ENCODE measurements around the gene C14orf119.
A peak's percentile ranks its signal among the peaks of the same experiment; 100 is the strongest.

Gene C14orf119

DNA sequence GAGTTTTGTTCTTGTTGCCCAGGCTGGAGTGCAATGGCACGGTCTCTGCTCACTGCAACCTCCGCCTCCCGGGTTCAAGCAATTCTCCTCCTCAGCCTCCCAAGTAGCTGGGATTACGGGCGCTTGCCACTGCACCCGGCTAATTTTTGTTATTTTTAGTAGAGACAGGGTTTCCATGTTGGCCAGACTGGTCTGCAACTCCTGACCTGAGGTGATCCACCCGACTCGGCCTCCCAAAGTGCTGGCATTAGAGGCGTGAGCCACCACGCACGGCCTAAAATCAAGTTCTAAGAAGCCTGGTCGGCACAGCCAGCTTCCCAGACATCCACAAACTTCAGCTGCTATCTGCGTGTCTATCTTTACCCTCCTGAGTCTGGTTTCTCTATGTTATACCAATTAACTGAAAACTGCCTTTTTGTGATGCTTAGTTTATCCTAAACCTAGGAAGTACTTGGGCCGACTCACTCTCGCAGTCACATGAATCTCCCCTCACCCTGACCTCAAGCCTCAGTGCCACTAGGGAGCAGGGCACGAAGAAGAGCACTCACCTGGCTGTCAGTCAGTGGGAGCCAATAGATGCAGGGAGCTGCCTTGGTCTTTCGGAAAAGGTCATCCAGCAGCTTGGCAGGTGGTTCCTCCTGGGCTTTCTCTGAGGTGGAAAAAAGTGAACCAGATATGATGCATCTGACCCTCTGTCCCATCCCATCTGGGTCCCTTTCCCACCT lies 34.6 kb upstream of the C14orf119 start:
- DNase-seq (ENCODE audit: insufficient read length, low spot score) (no peak), FAIRE-seq (no peak)

DNA sequence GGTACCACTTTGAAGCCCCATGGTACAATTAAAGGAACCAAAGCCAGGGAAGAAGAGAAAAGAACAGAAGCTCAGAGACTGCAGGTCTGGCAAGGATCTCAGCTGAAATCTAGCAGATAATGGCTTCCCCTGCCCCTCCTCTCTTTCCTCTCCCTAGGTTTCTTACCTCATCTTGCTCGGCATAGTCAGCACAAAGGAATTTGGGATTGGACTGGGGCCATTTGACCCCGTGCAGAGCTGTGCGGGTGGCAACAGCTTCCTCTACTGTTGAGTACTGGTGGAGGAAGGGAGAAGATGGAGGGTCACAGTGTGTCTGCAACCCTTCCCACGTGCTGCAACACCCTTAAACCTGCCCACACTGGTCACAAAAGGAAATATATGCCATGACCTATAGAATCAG lies 33.3 kb upstream of the C14orf119 start:
- DNase-seq (ENCODE audit: insufficient read length, low spot score) (peak; percentile 72), FAIRE-seq (peak; percentile 78)

DNA sequence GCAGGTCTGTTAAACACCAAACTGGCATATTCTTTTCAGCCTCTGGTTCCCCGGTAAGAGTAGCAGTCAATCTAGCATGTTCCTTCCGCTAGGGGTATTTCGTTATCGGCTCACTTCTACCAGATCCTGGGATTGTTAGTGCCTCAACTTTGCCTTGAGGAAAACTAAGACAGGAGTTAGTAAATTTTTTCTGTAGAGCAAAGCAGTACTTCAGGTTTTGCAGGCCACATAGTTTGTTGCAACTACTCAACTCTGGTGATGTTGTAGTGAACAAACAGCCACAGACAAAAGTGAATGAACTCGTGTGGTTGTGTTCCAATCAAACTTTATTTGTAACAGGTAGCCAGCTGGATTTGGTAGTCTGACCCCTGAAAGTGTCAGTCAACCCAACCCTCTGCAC lies 31.7 kb upstream of the C14orf119 start:
- FAIRE-seq (no peak), DNase-seq (ENCODE audit: insufficient read length, low spot score) (no peak)

DNA sequence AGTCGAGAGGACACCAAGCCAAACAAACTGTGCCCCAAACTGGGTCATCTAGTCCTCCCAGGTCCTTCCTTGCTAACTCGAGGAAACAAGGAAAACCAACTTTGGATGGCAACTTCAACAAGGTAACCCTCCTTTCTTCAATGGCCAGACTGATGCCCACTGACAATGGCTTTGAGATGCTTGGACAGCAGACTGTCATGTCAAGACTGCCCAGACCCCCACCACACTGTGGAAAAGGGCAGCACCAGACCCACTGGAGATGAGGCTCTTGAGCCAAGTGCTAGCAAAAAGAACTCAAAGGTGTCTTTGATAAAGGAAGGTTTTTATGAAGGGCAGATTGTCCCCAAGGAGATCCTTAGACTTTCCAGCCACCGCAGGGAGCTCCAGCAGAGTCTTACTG lies 28.9 kb upstream of the C14orf119 start:
- DNase-seq (ENCODE audit: insufficient read length, low spot score) (no peak), FAIRE-seq (no peak)

DNA sequence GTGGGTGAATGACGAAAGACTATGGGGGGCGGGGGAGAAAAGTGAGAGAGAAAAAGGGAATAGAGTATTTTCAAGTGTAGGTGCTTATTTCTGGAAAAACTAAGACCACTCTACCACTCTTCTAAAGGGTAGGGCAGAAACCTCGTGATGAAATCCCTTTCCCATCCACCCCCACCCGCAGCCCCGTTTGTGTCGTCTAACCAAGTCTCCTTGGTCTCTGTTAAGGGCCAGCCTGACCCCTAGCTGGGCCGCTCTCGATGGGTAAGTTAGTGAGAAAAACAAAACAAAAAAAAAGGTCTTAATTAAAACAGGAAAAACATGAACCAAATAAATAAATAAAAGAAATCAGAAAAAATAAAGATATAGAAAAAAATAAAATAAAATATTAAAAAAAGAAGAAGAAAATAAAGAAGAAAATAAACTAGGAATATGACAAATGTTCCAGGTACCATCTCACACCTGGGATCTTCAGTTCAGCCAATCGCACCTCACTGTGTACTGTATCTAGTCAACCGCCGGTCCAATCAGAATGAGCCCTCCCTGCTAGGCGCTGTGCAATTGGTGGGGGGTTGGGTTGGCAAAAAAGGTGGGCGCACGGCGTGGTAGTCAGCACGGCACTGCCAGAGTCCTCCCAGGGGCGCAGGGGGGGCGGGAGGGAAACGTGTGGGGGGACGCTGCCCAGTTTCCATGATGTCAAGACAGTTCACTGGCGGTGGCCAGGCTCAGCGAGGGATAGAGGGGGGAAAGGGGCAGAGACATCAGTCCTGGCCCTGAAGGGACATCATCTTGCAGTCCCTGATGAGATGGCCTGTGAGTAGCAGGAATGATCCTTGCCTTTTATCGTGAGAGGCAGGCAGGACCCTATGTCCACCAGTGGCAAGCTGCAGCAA lies 28.2 kb upstream of the C14orf119 start:
- DNase-seq (ENCODE audit: insufficient read length, low spot score) (no peak), FAIRE-seq (no peak)

DNA sequence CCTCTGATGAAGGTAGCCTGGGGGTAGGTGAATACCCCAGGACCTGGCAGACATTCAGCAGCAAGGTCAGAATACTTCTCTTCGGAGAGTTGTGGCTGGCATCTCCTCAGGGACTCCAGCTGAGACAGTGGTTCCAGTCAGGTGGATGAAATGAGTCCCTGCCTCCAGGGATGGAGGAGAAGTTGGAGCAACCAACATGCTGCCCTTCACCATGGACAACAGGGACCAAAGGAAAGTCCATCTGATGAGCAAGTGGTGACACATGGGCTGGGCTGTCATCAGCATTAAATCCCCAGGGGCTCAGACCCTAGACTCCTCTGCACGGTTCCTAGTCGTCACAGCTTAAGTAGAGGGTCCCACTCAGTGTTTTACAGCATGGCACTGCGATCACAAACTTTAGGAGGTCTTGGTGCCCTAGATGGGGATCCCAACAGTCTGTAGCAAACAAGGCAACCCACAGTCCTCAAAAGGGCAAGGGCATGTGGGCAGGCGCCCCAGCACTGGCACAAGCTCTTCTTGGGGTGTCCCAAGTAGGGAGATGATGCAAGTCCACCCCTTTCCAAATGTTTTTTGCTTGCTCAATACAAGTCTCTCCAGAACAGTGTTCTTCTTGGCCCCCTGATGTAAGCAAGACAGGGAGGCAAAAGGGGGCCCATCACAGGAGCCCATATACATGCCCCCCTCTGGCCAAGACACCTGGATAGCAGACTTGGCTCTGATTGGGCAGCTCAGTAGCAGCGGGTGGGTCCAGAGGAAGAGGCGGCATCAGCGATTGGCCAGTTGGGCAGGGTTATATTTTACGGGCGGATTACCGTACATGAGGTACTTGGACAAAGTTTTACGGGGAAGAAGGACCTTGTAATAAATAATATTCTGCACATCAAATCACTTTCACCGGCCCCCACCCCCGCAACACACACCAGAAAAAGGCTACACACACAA lies 27.2 kb upstream of the C14orf119 start:
- DNase-seq (ENCODE audit: insufficient read length, low spot score) (no peak), FAIRE-seq (no peak)

DNA sequence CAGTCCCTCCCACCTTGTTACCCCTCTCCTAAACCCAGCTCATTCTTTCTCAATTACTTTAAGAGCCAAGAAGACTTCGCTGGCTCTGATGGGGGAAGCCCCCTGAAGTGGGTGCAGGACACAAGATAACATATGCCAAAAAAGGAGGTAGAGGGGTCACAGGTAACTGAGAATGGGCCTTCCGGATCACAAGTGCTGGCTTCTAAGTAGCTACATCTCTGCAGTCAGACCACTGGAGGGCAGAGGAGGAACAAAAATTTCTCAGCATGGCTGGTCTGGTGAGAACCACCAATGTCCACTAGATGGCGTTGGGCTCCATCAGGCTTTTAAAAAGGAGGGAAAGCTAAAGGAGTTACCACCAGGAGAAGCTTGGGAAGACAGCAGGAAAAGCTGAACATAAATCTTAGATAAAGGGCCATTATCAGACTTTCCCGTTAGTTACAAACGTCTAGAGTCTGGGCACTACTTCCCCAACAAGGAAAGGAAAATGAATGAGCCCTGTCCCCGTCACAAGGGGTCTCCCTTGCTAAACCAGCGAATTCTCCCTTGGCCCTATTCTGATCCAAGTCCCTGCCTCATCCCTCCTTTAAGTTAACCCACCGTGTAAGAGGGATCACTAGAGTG lies 26.4 kb upstream of the C14orf119 start:
- no peak for FAIRE-seq

DNA sequence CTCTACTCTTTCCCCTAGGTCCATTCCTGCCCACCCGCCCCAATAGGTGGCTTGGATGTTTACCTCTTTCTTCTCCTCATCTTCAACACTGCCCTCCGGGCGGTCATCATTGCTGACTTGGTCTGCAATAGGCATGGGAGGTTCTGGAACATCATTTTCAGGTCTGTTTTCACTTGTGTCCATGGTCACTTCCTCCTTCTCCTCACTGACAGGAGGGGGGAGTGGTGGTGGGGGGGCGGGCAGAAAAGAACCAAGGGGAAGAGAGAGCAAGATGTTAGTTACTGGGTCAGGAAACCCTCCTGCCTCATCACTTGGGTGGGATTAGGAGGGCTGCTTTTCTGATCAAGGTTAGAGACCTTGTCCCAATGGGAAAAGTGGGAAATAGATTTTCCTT lies 25.9 kb upstream of the C14orf119 start:
- no peak for FAIRE-seq

More for the DNA sequence above, 26.4 kb upstream of the C14orf119 start:
- DNase-seq (ENCODE audit: insufficient read length, low spot score) = peak; percentile 70

DNA sequence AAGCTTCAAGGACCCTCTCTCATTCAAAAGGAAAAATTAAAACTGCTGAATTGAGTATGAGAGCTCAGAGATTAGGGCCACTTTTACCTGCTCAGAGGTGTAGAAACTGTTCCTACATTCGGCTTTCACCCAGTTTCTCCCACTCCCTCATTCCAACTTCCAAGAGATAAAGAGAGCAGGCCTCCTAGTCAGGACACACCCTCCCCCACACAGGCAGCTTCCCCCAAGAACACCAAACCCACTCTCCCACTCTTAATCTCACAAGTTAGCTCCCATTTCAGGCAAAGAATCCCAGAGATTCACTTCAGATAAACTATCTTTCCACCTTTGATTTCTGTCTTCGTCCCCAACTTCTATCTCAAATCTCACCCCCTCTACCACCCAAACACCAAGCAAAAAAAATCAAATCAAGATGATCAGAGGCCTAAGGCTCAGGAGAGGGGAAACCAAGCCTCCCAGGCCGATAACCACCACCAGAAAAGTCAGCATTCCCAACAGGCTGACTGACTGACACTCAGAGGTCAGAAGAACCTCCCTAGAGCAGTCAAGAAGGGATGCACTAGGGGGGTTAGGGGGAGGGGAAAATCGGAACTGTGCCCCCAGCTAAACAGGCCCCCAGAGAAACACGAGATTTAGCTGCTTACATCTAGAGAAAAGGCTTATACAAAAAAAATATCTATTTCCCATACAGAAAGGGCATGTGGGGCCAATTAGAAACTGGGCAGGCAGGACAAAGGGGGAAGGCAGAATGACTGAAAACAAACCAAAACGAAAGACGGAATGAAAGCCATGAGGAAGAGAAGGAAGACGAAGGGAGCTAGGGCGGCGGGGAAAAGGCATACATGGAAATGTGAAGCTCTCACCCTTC lies 24.8 kb upstream of the C14orf119 start:
- DNase-seq (ENCODE audit: insufficient read length, low spot score) (no peak), FAIRE-seq (no peak)

More for the DNA sequence above, 25.9 kb upstream of the C14orf119 start:
- no peak for DNase-seq (ENCODE audit: insufficient read length, low spot score)

DNA sequence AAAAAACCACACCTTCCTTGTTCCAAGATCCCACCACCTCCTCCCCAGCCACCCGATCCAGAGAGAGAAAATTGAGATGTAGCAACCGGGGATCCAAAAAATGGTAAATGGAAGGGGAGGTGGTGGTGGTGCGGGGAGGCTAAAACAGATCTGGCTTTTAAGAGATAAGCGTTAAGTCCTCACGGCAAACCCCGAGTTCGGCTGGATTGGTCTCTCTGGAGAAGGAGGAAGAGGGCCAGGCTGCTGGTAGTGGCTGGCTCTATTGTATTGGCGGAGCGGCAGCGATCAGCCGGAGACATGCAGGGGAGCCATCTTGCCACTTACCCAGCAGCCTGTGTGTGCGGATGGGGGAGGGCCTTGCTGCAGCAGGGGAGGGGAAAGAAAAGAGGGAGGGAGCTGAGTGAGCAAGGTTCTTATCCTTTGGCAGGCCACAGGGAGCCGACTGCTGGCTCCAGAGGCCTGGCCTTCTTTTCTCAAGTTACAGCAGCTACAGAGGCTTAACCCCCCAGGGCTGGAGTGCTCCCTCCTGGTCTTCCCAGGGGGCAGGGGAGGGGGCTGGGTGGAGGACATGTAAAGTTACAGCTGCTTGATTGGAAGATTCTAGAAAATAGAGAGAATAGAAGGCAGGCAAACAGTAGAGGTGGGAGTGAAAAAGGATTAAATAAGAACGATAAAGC lies 23.9 kb upstream of the C14orf119 start:
- peak; percentile 79 for DNase-seq (ENCODE audit: insufficient read length, low spot score)
- no peak for FAIRE-seq

DNA sequence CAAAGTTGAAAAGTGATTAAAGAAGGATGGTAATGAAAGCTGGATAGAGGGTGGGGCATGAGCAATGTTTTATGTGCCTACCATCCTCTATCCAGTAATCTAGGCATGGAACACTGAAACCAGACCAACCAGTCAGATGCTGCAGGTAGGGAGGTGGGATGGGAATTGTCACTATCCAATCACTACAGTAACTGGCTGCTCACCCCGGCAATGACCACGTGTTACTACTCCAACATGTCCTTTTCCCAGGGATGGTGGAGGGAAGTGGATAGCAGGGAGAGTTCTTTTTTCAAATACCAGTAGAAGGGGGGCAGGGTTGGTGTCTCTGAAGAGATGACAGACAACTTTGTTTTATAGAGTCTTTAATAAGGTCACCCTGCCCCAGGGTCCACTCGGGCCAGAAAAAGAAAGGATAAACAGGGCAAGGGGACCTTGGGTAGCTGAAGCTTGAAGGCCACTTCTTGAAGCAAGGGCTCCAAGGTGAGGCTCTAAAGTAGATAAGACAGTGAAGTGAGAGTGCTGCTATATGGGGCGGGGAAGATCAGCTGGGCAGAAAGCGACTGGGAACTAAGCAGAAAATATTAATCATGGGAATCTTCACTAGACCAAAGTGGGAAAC lies 23.3 kb upstream of the C14orf119 start:
- no peak for DNase-seq (ENCODE audit: insufficient read length, low spot score)
- FAIRE-seq = no peak

DNA sequence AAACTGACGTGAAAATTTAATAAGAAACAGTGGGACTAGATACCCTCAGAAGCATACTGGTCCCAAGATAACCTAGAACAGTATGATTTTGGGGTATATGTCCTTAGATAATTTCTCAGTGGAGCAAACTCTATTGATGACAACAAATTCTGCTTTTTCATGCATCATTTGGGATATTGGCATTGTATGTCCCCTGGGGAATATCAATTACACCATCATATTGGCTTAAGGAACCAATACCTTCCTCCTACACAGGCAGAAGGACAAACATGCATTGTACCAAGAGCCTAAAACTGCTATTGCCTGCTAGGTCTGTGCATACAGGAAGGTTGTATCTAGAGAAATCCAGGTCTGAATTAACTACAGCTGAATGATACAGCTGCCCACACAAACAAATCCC lies 20.4 kb upstream of the C14orf119 start:
- DNase-seq (ENCODE audit: insufficient read length, low spot score) (no peak), FAIRE-seq (no peak)

DNA sequence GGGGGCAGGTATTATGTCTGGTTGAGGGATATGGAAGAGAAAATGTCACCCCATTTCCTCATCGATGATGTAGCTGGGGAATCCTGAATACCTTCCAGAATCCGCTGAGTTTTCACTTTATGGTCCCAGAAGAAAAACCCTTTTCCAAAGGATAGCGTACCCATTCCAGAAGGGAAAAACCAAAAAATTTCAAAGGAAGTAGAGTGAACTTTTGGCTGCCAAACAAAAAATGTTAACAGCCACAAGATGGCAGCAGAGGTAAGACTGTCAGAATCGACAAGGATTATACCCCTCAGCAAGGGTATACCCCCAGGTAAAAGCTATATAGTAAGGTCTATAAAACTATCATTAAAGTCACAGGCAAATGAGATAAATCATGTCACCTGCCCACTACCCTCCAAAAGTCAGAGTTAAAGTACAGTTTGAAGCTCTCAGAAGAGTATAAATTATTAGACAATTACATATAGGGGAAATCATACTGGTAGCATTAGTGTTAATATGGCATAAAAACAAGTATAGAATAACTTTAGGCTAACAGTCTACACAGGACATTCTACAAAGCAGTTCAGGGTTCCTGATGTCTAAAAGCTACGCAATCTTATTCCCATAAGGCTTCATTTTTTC lies 18.4 kb upstream of the C14orf119 start:
- no peak for DNase-seq (ENCODE audit: insufficient read length, low spot score)
- FAIRE-seq = no peak

DNA sequence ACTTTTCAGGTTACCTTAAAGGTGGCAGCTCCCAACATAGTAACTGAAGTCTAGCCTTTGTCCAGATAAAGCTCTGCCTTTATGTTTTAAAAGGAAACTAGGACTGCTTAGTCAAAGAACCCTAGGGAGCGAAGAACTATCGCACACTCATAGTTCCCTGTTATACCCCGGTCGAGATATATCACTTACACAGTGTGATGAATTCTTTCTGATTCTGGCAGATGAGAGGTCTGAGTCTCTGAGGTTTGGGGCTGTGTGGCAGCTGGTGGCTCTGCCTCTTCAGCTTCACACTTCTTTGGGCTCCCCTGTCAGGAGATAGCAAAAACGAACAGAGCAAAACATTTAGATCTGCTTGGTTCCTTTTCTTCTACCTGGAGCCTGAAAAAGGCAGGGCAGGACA lies 17.3 kb upstream of the C14orf119 start:
- FAIRE-seq (no peak), DNase-seq (ENCODE audit: insufficient read length, low spot score) (no peak)

DNA sequence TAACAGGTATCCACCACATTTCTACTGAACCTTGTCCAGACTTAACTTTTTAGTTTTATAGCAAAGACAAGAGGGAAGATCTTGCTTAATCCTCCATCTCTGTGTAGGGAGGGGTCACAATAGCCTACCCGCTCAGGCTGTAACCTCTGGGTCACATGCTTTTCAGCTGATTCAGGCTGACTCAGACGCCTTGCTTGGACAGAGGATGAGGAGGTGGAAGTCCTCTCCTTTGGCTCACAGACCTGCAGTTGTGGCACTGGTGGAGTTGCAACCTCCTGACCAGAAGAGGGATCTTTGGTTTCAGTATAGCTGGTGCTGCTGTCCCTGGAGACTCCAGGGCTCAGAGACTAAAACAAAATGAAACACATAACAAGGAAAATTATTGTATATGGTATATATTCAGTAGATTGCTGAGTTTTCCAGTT lies 16.6 kb upstream of the C14orf119 start:
- DNase-seq (ENCODE audit: insufficient read length, low spot score) = peak; percentile 41
- no peak for FAIRE-seq

DNA sequence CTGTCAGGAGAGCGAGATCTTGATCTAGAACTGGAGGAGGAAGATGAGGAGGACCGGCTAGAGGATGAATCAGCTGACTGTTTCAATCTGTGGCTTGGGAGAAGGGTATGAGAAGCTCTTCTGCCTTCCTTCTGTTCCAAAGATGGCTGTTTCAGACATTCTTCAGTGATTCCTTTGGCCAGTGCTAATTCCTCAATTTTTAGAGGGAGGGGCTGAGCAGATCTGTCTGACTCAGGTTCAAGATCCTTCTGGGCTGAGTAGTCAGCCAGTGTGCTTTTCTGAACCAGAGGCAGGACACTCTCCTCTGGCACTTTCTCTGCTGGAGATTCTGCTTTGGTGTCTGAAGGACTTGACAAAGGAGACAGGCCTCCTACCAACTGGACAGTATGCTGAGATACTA lies 15.6 kb upstream of the C14orf119 start:
- FAIRE-seq (no peak), DNase-seq (ENCODE audit: insufficient read length, low spot score) (no peak)

DNA sequence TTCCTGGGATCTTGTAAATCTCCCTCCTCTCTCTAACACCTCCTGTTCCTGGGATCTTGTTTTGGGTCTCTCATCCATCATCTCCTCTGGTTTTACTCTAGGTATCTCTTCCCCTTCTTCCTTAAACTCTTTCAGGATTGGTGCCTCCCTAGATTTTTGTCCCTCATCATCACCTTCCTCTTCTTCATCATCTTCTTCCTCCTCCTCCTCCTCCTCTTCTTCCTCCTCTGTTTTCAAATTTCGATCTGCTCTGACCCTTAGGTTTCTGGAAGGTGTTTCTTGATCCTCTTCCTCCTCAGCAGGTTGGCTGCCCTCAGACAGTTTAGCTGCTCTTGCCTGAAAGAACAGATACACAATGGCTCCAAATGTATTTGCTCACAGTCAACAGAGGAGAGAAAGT lies 14.8 kb upstream of the C14orf119 start:
- FAIRE-seq (no peak), DNase-seq (ENCODE audit: insufficient read length, low spot score) (no peak)

DNA sequence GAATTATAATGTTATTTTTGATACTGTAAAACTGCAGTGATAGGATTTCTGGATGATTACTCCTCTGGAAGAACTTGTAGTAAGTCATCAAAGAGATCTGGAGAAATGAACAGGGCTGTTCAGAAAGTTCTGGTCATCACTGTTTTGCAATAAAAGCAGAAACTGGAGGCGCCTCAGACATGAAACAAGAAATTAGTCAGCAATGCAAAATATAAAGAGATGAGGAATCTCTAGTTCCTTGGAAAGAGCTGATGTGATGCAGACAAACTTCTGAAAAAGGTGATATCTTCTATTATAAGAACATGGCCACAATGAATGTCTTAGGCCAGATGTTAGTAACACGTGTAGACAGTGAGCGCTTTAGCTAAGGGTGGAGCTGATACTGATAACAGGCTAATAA lies 9.8 kb upstream of the C14orf119 start:
- FAIRE-seq (no peak), DNase-seq (ENCODE audit: insufficient read length, low spot score) (no peak)

Data from HTR-8/SVneo (cell line).